ENCODE measurements around the gene ETNK2. TPM values are rescaled to one million over a fixed set of nuclear protein-coding genes. Genes with fewer than 3 reads are reported as not detected.

The ETNK2 gene
- total and polyA plus RNA-seq, 2 of the 4 experiments (the other 2 are of a cell fraction), result 18.9 to 26.0 TPM

GRCh38 chr1:204162494-204163074, 10.7 kb upstream of the ETNK2 start (continued):
- TF ChIP-seq MXI1 (IDR thresholded peaks at IDR 0.05; ENCODE audit: borderline replicate concordance, low read depth, low read length), result no peak
- TF ChIP-seq MAFK (IDR thresholded peaks at IDR 0.05; ENCODE audit: low read depth, low read length), result no peak

GRCh38 chr1:204161609-204162493, 10.0 kb upstream of the ETNK2 start:
- no peak overlapping the region for H3K27ac ChIP-seq (ENCODE audit: insufficient read depth, low read length)
- WGBS, 2 experiments (ENCODE audit: extremely low coverage in 2 of 2, insufficient read length in 1 of 2), result 60% methylated on average over 1 of the region's 14 CpGs; no CpG with 5 or more reads in 1 of the 2 experiments
- dilution Hi-C loops (cut with HindIII; ENCODE audit: low sequenced_read_pairs, unreplicated experiment), result loop anchor here (25.0 kb wide), 1 partner anchor 225 kb away; no protein-coding TSS in a partner anchor
- H3K4me3 ChIP-seq (ENCODE audit: insufficient read depth, low read depth, low read length), result no peak overlapping the region
- no peaks in the 10 kb centered on the region for H3K4me1 ChIP-seq (ENCODE audit: control insufficient read depth, insufficient read depth, low read length)
- no peaks in the 10 kb centered on the region for H4K20me1 ChIP-seq (ENCODE audit: insufficient read depth, low read length)
- H4K5ac ChIP-seq (ENCODE audit: low read depth, low read length), result no peak overlapping the region
- no peak overlapping the region for H2BK5ac ChIP-seq (ENCODE audit: low read depth, low read length, poor library complexity, severe bottlenecking)
- intact Hi-C loops (cut with micrococcal nuclease), result loop anchor here (1.0 to 5.0 kb wide), 4 partner anchors 45 to 340 kb away; no protein-coding TSS in a partner anchor
- peaks cover 6% of the 10 kb centered on the region; the same call in 1 of the 2 replicates for H3K27me3 ChIP-seq (ENCODE audit: control insufficient read depth, insufficient read depth, low read length)
- H3K9me3 ChIP-seq (ENCODE audit: control insufficient read depth, insufficient read depth, low read length), result no peaks in the 10 kb centered on the region
- H3K4ac ChIP-seq (ENCODE audit: low read depth, low read length), result 0 out of 2 replicates have a peak overlapping the region, but pooled peaks have one; percentile 58
- H2BK15ac ChIP-seq (ENCODE audit: low read depth, low read length), result 0 out of 3 replicates have a peak overlapping the region, but pooled peaks have one; percentile 7
- no peaks in the 10 kb centered on the region for H3K79me1 ChIP-seq (ENCODE audit: low read depth in 1 of 2, low read length in 2 of 2)
- DNase-seq (no peak), ATAC-seq (ENCODE audit: low read depth) (no peak)
- no peak overlapping the region for H3K23ac ChIP-seq (ENCODE audit: low read depth, low read length)
- peak overlapping the region; percentile 94 for H2AK9ac ChIP-seq (replicated peaks; ENCODE audit: low read depth, low read length, poor library complexity)
- no TSS peak for BruUV-seq (replicated peaks)
- ChIA-PET CTCF (interaction anchor here (0.8 to 2.5 kb wide), 11 partner anchors 9 to 342 kb away, joined by 3 to 32 read pairs (median 5); partner anchors contain the start of genes KISS1 and PLEKHA6), POLR2A (ENCODE audit: unreplicated experiment) (no interaction called here)
- no peak overlapping the region; the same call in 1 of the 2 replicates for H2BK20ac ChIP-seq (ENCODE audit: low read depth, low read length)
- H2AK5ac ChIP-seq (ENCODE audit: low read depth, low read length), result peak overlapping the region; percentile 86
- H3K9me1 ChIP-seq (ENCODE audit: insufficient read depth, low read length), result no peaks in the 10 kb centered on the region
- peak overlapping the region; percentile 81; the same call in 1 of the 2 replicates for H2BK120ac ChIP-seq (ENCODE audit: low read depth, low read length)
- H3K14ac ChIP-seq (replicated peaks; ENCODE audit: low read depth, low read length), result no peak overlapping the region
- no peak overlapping the region for H3K4me2 ChIP-seq (ENCODE audit: low read depth, low read length)
- no peak overlapping the region for H3K56ac ChIP-seq (ENCODE audit: extremely low read depth, insufficient read depth, low read length)
- in situ Hi-C loops (cut with MboI; ENCODE audit: low sequenced_read_pairs), result no loop called here
- no peak overlapping the region; a peak in 1 of 4 replicates for H4K8ac ChIP-seq (ENCODE audit: low read depth in 2 of 2, low read length in 2 of 2)
- no peaks in the 10 kb centered on the region for H3K36me3 ChIP-seq (ENCODE audit: control insufficient read depth, insufficient read depth, low read length)
- H3K9ac ChIP-seq (ENCODE audit: low read depth, low read length), result no peak overlapping the region
- H4K91ac ChIP-seq (ENCODE audit: insufficient read depth, low read depth, low read length), result no peak overlapping the region
- H3K18ac ChIP-seq (ENCODE audit: low read depth, low read length), result no peak overlapping the region
- H2AFZ ChIP-seq (replicated peaks; ENCODE audit: low read length, poor library complexity), result peak overlapping the region; percentile 60
- TF ChIP-seq RAD21 (IDR thresholded peaks at IDR 0.05; ENCODE audit: low read length) (no peak), USF2 (IDR thresholded peaks at IDR 0.05; ENCODE audit: low read depth, low read length) (no peak), MAFK (IDR thresholded peaks at IDR 0.05; ENCODE audit: low read depth, low read length) (no peak), MAZ (IDR thresholded peaks at IDR 0.05; ENCODE audit: borderline replicate concordance, low read depth, low read length) (no peak), ELK1 (IDR thresholded peaks at IDR 0.05; ENCODE audit: borderline replicate concordance, low read depth, low read length) (no peak), RCOR1 (IDR thresholded peaks at IDR 0.05; ENCODE audit: insufficient replicate concordance, low read length) (no peak), CEBPB (IDR thresholded peaks at IDR 0.05; ENCODE audit: low read depth, low read length) (no peak), CTCF (conservative IDR thresholded peaks at IDR 0.05; ENCODE audit: low read depth, low read length) (no peak)
